Stromal cell of bone marrow (primary cell): ENCODE results near the gene FKBP1A.

ENCODE experiments used
- DNase-seq: peaks from one replicate; pipeline ENCODE4 v3.0.0-alpha.2; 2012; ENCODE audit warnings: low read depth

Gene FKBP1A

DNA sequence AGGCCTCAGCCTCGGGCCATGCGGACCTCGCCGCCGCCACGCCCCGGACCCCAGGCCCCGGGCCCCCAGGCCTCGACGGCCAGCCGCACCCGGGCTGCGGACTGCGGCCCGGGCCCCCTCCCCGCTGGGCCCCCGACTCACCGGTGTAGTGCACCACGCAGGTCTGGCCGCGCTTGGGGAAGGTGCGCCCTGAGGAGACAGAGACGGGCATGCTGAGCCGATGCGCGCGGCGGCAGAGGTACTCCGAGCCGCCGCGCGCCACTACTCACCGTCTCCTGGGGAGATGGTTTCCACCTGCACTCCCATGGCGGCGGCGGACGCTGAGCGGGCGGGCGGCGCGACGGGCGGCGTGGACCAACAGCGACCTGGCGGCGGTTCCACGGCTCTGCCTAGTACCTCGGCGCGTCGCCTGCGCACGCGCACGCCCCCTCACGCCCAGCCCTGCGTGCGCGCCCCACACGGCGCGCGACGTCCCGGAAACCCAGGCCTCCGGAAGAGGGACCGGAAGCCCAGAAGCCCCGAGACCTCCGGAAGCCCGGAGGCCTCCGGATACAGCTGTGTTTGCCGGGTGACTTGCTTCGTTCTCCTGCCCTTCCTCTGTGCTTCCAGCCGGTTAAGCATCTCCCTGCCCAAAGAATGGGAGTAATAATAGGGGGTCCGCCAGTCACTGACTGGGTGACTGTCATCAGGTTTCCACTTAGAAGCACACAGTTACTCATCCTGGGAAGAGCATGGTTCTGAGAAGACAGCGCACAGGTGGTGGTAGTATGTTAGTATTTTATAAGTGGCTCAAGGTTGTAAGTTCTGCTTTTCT lies at the start of gene FKBP1A:
Gene FKBP1A, minus strand, starts transcription at position 362 of the 814 bp plus-strand sequence. Its CDS starts 56 bp downstream, at position 306.
- DNase-seq: peak; percentile 82

DNA sequence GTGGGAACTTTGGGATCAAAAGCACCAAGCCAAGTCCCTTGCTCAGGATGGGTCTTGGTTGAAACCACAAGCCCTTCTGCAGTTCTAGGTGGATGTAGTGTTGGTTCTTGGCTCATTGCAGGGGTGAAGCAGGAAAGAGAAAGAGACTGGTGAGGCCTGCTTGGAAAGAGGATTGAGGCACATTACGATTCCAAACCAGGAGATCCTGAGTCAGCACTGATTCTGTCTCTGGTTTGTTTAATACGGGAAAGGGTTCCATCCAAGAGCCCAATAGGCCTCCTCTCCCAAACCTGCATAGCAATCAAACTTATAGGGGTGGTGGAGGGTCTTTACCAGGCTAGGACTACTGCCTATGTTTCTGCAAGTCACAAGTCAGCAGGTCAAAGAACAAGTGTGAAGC lies 49.5 kb upstream of the FKBP1A start:
- no peak for DNase-seq

DNA sequence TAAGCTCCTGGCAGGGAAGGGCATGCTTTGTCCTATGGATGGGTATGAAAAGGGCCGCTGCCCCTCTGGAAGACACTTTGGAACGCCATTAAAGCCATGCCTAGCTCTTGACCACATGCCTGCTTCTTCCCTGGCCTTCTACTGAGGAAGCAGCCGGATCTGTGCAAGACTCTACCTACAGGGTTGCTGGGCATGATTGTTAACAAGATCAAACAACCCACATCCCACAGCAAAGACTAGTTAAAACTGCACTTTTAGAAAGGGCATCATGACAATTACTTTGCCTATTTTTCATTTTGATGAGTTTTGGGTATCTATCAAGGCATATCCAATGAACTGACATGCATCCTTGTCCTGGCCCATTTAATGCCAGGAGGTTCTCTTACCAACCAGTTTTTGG lies 48.3 kb upstream of the FKBP1A start:
- no peak for DNase-seq

DNA sequence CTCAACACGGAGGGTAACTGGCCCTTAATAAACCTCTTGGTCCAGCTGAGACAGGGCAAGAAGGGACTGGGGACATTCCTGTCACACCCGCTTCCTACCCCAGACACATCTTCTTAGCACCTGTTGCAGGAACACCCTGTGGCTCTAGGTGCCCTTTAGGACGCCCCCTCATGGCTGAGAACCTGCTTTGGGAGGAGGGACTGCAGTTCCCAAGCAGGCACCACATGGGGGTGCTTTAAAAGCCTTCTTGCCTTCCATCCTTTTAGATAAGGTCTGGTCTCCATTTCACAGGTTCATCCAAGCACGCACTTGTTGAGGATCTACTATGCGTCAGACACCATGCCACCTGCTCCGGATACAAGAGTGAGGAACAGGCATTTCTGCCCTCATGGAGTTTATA lies 47.2 kb upstream of the FKBP1A start:
- no peak for DNase-seq

DNA sequence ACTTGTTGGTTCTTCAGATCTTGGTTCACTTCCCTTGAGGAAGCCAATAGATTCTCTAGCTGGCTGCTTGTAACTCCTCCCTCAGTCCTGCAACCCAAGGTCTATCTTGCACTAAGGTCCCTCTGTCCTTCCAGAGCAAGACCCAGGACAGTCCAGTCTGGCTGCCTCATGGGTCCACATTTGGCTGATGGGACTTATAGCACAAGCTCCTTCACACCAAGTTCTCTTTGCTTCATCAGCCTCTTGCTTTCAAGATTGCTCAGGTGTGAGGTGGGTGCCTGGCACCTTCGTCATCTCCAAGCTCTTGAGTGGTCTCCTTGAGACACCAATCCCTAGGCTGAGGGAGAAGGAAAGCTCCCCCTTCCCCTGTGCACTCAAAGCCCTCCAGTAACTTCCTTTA lies 45.5 kb upstream of the FKBP1A start:
- DNase-seq: no peak

DNA sequence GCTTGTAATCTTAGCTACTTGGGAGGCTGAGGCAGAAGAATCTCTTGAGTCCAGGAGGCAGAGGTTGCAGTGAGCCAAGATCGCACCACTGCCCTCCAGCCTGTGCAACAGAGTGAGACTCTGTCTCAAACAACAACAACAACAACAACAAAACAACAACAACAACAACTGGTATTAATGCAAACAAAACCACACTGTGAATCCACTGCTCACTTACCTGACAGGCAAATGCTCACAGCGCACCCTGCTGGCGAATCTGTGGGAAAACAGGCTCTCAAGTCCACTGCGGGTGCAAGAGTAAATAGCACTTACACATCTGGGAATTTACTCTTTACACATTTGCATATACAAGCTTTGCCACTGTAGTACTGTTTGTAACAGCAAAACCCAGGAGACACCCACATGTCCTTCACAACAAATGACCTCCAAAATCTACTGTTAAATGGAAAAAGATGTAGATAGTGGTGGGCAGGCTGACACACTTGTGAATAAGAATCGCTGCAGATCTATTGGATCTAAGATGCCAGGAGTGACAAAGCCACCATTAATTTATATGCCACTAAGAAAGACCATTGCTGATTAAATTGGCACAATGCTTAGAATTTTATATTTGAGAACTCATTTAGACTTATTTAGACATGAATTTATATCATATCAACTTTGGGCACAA lies 44.5 kb upstream of the FKBP1A start:
- peak; percentile 47 for DNase-seq

DNA sequence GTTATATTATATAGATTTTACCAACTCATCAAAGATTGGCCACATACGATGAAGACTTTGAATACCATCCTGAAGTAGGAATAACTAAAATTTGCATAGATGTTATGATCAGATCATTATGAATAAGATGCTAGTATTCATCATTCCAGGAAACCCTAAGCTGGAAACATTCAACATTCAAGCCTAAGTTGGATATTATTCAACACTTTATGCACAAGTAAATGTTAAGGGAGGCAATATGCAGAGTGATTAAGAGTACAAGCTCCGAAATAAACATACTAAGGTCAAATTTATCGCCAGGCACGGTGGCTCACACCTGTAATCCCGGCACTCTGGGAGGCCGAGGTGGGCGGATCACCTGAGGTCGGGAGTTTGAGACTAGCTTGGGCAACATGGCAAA lies 43.4 kb upstream of the FKBP1A start:
- no peak for DNase-seq

DNA sequence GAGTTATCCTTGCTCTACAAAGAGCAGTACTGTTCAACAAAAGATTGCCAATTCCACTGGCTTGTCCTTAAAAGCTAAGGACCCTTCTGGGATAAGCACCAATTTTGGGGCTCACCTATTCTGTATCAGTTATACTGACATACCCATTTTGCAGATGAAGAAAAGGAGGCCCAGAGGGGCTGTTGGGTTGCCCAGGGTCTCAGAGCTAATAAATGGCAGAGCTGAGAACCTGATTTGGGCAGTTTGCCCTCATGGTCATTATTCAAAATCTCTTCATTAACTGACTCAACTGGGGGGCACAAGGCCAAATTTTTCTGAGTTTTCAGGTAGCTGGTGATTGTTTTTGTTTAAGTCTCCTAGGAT lies 42.5 kb upstream of the FKBP1A start:
- DNase-seq: no peak

DNA sequence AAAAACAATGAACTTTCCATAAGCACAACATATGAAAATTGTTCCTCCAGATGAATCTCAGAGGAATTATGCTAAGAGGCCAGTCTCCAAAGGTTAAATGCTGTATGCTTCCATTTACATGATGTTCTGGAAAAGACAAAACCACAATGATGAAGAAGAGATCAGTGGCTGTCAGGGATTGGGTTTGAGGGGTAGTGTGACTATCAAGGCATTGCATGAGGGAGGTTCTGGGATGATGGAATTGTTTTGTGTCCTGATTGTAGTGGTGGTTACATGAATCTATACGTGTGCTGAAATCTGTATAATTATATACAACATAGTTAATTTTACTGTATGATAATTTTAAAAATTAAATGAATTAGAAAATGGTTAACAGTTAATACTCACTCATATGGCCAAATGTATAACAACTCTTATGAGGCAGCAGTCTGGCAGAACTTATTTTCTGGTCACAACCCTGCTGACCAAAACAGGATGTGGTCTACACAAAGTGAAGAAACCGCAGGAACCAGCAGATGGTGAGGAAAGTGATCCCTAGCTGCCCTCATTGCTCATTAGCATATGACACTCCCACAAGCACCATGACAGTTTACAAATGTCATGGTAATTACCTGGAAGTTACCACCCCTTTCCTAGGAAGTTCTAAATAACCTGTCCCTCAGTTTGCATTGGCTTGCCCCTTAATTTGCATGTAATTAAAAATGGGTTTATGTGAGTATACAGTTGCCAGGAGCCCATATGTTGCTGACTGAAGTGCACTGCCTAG lies 41.9 kb upstream of the FKBP1A start:
- DNase-seq: peak; percentile 87

DNA sequence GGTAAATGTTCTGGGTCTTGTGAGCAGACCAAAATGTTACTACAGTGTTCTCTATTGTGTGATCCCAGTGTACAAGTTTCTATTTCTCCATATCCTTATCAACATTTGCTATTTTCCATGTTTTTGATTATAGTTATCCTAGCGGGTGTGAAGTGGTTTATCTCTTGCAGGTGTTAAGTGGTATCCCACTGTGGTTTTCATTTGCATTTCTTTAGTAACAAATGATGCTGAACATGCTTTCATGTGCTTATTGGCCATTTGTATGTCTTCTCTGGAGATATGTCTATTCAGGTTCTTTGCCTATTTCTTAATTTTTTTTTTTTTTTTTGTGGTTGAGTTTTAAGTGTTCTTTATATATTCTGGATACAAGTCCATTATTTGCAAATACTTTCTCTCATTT lies 38.3 kb upstream of the FKBP1A start:
- DNase-seq: no peak

DNA sequence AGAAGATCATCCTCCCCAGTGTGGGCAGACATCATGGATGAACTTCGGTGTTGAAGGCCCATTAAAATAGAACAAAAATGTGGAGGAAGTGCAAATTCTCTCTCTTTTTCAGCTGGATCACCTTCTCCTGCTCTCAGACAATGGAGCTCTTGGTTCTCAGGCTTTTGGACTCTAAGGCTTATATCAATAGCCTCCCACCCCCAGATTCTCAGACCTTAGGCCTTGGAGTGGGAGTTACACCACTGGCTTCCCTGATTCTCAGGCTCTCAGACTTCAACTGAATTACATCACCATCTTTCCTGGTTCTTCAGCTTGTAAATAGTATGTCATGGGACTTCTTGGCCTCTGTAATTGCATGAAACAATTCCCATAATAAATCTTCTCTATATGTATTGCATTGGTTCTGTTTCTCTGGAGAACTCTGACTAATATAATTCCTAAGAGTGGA lies 37.2 kb upstream of the FKBP1A start:
- DNase-seq: peak; percentile 86

DNA sequence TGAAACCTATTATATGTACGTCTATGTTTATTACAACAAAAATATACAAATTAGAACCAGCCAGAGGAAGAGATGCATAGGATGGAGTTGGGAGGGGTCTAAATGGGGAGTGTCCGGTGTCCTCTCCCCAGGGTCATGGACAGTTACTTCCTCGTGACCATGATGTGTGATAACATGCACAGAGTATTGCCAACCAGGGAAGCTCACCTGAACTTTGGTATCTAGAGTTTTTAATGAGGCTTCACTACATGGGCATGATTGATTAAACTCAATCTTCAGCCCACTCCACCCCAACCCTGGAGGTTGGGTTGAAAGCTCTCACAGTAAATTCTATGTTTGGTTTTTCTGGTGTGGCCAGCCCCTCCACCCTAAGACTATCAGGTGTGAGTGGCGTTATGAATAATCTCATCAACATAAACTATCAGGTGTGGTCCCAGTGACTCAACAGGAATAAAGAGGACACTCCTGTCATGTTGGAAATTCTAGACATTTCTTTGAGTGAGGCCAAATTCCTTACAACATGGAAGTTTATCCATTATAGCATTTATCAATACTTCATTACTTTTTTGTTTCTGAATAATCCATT lies 36.4 kb upstream of the FKBP1A start:
- no peak for DNase-seq

DNA sequence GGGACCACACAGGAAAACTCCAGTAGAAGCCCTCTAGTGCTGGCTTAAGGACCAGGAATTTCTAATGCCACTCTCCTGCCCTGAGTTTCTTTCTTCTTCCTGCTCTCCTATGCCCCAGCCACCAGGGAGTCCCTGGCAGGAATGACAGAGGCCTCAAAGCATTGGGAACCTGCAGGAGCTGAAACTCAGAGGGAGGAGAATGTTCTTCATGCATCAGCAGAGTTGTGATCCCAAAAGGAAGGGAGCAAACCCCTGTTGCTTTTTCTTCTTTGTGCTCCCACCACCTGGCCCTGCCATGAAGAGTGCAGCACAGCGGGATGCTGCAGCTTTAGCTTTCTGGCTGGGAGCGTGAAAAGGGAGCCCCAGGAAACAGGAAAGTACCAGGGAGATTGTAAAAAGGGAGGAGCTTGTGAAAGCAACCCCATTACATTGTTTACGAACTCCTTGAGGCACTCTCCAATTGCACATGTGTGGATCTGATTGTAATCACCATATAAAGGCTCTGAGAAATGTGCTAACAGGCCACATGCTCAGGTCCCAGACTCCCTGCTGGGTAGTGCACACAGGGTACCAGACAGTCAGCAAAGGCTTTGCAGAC lies 34.7 kb upstream of the FKBP1A start:
- DNase-seq: no peak

DNA sequence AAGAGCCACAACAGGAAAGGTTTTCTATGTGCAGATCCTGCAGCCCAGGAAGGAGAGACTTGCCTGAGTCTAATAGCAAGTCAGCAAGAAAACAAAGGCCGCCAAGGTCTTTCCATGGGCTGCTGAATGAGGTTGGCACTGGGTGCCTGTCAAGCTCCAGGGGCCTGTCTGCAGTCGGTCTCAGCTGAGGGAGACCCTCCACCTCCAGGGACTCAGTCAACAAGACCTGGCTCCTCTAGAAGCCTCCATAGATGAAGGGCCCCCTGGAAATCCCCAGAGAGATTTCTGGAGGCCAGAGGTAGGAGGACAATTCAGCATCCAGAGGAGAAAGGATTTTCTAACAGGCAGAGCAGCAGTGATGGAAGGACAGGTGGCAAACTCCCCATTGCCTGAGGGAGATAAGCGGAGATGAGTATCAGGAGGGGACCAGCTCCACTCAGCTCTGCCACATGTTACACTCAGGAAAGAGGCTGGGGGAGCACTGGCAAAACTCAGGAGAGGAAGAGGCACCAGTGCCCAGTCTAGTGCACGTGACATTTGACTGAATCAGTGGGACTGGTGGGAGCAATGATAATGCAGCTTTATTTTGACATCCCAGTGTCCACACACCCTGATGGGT lies 33.5 kb upstream of the FKBP1A start:
- no peak for DNase-seq

DNA sequence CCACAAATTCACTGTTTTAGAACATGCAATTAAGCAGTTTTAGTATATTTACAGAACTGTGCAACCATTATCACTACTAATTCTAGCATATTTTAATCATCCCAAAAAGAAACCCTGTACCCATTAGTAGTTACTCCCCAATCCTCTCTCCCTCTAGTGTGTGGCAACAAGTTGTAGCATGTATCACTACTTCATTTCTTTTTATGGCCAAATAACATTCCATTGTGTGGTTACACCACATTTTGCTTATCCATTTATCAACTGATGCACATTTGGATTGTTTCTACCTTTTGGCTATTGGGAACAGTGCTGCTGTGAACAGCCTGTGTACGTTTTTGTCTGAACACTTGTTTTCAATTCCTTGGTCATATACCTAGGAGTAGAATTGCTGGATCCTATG lies 31.5 kb upstream of the FKBP1A start:
- DNase-seq: no peak

DNA sequence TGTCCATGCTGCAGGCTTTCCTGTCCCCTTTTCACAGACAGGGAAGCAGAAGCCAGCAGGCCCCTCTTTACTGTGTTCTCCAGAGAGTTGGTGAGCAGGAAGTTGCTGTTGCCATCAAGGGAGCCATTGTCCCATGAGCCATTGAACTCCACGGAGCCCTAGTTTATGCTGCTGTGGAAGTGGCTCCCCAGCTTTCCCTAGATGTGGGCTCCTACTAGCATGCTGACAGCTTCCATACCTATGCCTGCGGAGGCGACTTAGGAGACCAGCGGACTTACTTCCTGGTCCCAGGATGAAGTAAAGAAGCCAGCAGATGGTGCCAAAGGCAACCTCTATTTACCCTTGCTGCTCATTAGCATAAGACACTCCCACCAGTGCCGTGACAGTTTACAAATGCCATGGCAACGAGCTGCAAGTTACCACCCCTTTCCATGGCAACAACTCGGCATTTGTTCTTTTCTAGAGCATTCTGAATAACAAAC lies 30.8 kb upstream of the FKBP1A start:
- no peak for DNase-seq

DNA sequence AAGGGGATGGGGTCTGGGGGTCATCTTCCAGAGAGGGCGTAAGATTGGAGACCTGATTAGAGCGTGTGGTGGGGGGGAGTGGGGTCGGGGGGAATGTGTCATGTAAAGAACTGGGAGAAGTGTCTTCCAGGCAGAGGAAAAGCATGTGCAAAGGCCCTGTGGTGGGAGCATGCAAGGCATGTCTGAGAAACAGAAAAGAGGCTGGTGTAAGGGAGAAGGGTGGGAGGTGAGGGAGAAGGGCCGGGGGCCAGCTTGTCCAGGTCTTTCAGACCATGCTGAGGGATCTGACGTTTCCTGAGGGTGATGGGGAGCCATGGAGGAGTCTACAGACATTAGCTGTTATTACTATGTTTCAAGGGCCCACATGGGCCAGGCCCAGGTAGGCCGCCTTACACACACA lies 30.4 kb upstream of the FKBP1A start:
- DNase-seq: no peak

DNA sequence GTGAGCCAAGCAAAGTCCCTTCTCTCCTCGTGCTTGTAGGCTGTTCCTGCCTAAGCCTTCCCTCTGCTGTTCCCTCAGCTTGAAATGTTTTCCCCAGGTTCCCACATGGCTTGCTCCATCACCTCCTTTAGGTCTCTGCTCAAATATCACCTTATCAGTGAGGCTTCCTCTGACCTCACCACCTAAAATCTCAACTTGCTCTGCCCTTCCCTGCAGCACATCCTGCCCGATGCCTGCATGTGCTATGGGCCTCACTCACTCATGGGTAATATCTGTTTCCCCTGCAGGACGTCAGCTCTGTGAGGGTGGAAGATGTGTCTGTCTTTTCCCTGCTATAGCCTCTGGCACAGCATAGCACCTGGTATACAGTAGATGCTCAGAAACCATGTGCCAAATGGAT lies 29.9 kb upstream of the FKBP1A start:
- no peak for DNase-seq

DNA sequence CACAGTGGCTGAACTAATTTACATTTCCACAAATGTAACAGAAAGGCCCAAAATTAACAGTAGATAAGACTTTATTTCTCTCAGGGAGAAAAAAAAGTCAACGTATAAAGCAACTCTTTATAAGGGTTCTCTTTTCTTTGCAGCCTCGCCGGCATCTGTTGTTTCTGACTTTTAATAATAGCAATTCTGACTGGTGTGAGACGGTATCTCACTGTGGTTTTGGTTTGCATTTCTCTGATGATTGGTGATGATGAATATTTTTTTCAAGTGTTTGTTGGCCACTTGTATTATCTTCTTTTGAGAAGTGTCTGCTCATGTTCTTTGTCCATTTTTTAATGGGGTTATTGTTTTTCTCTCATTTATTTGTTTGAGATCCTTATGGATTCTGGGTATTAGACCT lies 27.2 kb upstream of the FKBP1A start:
- no peak for DNase-seq

DNA sequence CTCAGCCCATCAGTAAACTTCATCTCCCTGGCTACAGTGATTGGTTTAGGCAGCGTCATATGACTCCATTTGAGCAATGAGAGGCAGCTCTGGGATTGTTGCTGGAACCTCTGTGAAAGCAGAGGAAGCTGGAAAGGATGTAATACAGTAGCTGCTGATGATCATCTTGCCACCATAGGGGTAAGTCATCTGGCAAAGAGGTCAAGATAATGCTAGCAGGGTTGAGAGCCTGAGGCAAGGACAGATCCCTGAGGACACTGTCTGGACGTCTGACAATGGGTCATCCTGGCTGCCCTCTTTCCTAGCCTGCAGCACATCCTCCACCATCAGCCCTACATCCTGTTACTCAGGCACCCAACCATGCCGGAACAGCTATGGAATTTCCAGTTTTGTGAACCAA lies 25.5 kb upstream of the FKBP1A start:
- DNase-seq: peak; percentile 57

DNA sequence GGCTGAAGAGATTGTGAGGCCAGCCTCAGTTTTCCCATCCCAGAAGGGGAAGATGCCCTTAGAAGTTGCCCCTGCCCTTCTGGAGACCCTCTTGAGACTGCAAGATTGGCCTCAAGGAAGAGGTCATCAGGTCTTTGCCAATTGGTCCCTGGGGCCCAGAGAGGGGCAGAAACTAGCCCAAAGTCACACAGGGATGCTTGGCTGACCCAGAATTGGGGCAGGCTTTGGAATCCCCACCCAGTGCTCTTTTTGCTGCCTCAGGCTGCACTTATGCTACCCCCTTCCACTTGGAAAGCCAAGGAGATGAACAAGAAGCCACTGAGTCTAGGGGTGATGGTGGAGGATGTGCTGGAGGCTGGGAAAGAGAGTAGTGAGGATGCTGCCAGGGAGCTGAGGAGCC lies 24.9 kb upstream of the FKBP1A start:
- DNase-seq: no peak

DNA sequence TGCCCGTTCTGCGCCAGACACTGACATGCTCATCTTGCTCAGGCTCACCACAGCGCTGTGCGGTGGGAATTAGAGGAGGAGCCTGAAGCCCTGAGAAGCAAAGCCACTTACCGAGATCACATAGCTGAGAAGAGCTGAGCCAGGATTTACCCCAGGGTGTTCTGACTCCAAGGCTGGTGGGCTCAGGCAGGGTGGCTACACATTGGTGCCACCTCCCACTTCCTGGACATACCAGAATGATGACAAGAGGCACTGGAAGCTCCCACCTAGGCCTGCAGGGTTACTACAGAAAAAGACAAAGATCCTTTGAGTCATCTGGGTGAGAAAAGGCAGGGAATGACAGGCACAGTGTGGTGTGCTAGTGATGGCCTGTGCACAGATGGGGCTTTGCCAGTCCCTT lies 24.4 kb upstream of the FKBP1A start:
- DNase-seq: no peak
